LNCAP (cell line): ENCODE data around the gene TMEM135.

ENCODE experiments used
- TF ChIP-seq, protein P1 (sequence below): fragments of 450-650 bp; IDR thresholded peaks from 2 replicates; pipeline ENCODE4 v1.5.1; 2017; ENCODE audit warnings: mild to moderate bottlenecking

Gene TMEM135

DNA sequence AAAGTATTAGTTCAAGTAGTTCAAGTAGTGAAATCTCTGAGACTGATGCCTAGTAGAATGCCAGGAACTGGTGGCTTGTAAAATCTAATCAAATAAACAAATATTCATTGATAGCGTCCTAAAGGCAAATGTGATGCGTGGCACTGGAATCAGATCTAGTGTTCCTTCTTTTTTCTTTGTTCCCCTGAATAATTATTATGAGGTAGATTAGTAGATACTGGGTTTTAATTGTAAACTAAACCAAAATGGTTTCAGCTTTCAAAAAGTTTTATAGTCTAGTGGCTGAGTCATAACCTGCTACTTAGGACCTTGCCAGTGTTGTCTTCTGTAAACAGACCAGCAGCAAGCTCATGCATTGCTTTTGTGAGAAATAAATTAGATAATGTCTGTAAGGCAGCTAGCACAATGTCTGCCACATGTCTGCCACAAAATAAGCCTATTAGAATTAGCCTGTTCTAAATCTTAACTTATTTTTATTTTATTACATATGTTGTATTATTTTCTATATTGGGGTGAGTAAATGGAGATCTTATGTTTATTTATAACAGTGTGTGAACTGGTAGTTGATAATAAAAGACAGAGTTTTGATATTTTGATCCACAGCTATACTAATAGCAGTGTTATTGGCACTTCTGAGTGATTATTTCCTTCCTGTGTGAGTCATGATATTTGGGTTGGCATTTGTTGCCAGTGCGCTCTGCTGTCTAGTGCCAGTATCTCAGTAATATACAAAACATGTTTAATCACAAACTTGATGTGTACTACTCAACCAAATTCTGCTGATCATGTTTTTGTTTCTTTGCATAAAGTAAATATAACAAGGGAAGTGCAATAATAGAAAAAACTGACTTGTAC, 135.7 kb downstream of the TMEM135 start:
- TF ChIP-seq, protein P1, sequence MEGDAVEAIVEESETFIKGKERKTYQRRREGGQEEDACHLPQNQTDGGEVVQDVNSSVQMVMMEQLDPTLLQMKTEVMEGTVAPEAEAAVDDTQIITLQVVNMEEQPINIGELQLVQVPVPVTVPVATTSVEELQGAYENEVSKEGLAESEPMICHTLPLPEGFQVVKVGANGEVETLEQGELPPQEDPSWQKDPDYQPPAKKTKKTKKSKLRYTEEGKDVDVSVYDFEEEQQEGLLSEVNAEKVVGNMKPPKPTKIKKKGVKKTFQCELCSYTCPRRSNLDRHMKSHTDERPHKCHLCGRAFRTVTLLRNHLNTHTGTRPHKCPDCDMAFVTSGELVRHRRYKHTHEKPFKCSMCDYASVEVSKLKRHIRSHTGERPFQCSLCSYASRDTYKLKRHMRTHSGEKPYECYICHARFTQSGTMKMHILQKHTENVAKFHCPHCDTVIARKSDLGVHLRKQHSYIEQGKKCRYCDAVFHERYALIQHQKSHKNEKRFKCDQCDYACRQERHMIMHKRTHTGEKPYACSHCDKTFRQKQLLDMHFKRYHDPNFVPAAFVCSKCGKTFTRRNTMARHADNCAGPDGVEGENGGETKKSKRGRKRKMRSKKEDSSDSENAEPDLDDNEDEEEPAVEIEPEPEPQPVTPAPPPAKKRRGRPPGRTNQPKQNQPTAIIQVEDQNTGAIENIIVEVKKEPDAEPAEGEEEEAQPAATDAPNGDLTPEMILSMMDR, result no peak

DNA sequence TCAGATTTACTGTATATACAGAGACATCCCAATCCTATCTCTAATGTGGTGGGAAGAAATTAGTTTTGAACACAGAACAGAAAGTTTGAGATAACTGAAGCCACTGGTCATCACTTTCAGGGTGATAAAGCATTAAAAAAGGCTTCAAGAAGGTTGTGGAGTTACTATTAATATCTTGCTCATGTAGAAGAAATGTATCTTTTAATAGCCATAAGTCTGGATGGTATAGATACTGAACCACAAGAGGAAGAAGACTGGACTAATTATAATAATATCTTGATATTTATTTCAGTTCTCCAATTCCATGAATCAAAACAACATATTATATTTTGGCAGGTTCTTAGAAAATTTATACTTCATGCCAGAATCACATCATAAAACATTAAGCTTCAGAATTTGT, 137.1 kb downstream of the TMEM135 start:
- TF ChIP-seq, protein P1, result no peak

DNA sequence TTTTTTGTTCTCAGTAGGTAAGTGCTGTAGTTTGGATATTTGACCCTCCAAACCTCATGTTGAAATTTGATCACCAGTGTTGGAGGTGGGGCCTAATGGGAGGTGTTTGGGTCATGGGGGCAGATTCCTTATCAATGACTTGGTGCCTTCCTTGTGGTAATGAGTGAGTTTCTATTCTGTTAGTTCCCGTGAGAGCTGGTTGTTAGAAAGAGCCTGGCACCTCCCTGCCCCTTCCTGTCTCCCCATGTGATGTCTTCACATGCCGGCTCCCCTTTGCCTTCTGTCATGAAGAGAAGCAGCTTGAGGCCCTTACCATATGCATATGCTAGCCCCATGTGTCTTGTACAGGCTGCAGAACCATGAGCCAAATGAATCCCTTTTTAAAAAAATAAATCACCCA, 138.3 kb downstream of the TMEM135 start:
- TF ChIP-seq, protein P1, result no peak

DNA sequence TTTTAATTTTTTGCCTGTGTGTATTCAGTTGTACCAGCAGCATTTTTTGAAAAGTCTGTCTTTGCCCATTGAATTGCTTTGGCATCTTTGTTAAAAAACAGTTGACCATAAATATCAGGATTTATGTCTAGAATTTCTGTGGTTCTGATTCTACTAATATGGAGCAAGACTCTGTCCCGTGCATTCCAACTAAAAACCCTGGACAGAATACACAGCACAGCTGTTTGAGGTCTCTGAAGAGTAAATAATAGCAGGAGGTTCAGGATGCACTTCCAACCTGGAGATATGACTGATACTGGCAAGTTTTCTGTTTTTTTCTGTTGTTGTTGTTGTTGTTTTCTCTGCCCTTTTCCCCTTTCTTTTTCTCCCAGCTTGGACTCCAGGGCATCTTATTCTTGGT, 141.9 kb downstream of the TMEM135 start:
- TF ChIP-seq, protein P1, result no peak

DNA sequence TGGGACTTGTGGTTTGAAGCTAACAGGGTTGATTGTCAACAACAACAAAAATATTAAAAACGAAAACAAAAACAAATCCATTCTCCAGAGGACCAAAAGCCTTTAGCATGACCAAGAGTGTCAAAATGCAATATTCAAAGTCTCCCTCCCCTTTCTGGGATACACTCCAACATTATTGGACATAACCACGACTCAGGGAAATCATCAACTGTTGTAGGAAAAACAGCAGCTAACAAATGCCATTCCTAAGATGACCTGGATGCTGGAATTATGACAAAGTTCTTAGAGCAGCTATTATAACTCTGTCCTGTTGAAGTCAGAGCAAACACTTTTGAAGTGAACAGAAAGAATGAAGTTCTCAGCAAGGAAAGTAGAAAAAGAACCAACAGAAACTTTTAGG, 143.0 kb downstream of the TMEM135 start:
- TF ChIP-seq, protein P1, result no peak

DNA sequence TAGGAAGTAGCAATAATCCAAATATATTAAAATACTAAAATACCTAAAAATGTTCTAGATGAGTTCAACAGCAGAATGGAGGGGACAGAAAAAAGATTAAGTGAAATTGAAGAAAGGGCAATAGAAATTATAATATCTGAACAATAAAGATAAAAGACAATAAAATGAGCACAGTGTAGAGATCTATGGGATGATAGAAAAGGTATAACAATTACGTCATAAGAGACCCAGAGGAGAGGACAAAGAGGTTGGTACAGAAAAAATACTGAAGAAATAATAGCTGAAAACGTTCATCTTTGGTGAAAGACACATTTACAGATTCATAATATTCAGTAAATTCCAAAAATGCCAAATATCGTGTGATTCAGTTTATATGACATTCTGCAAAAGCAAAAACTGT, 143.4 kb downstream of the TMEM135 start:
- TF ChIP-seq, protein P1, result no peak

DNA sequence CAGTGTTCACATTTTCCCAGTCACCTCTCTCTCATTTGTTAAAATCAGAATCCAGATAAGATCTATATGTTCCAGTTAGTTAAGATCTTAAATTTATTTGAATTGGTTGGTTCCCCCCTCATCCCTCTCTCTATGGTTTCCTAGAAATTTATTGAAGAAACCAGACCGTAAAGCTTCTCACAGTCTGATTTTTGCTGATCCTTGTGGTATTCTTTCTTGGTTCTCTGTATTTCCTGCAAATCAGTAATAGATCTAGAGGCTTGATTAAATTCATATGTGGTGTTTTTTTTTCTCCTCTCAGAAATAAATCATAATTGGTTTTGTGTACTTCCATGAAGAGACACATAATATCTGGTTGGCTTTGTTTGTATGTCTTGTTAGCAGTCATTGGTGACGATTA, 147.5 kb downstream of the TMEM135 start:
- TF ChIP-seq, protein P1, result no peak

DNA sequence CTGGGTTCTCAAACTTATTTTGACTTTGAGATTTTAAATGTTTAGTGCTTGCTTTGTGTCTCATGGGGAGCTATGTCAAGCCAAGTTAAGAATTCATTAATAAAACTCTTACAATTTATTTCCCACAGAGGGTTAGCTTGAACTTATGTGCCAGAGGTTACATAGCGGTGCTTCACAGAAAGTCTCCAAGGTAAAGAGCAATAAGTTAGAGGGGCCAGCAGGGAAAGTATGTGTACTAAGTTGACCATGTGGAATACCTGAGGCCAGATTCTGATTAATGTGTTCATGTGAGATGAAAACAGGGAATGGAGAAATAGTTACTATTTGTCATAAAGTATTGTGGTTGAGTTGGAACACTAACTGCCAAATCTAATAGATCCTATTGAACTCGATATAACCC, 149.3 kb downstream of the TMEM135 start:
- TF ChIP-seq, protein P1, result no peak
